Spleen (tissue), 11 donors: ENCODE data around the gene WNT11. TPM values are rescaled to one million over a fixed set of nuclear protein-coding genes. Genes with fewer than 3 reads are reported as not detected.

Source experiments
- DNase-seq: peaks from one replicate; pipeline ENCODE4 v3.0.0-alpha.2; 2020
- H3K27ac ChIP-seq, 8 donors: fragments of 200-600 bp; sonication (generic) in 7 of 8; 1 replicate in 4 of 8; 2 replicates in 4 of 8; pipeline versions ENCODE4 v1.5.0 to v1.8.0; 2016 to 2021; ENCODE audit warnings: inconsistent platforms in 4 of 8, mild to moderate bottlenecking in 4 of 8, moderate library complexity in 1 of 8
- H3K27me3 ChIP-seq, 7 donors: fragments of 200-600 bp; sonication (generic) in 6 of 7; replicated peaks in 1 of 7; 1 replicate in 4 of 7; 2 replicates in 3 of 7; pipeline versions ENCODE4 v1.5.0 to v1.8.0; 2016 to 2021; ENCODE audit warnings: inconsistent platforms in 3 of 7, mild to moderate bottlenecking in 1 of 7
- H3K36me3 ChIP-seq, 6 donors: fragments of 200-600 bp; sonication (generic) in 5 of 6; 1 replicate in 4 of 6; 2 replicates in 2 of 6; pipeline versions ENCODE4 v1.5.0 to v1.8.0; 2016 to 2021; ENCODE audit warnings: inconsistent platforms in 2 of 6
- H3K4me1 ChIP-seq, 6 donors: fragments of 200-600 bp; sonication (generic) in 5 of 6; 1 replicate in 3 of 6; 2 replicates in 3 of 6; pipeline versions ENCODE4 v1.5.0 to v1.8.0; 2016 to 2021; ENCODE audit warnings: inconsistent platforms in 3 of 6
- H3K4me3 ChIP-seq, 8 donors: fragments of 200-600 bp; sonication (generic) in 7 of 8; 1 replicate in 4 of 8; 2 replicates in 4 of 8; pipeline versions ENCODE4 v1.5.0 to v1.8.0; 2016 to 2021; ENCODE audit warnings: inconsistent platforms in 4 of 8, mild to moderate bottlenecking in 4 of 8, moderate library complexity in 2 of 8
- H3K9me3 ChIP-seq, 8 donors: fragments of 200-600 bp; sonication (generic) in 7 of 8; 1 replicate in 4 of 8; 2 replicates in 4 of 8; pipeline versions ENCODE4 v1.5.0 to v1.8.0; 2016 to 2021; ENCODE audit warnings: inconsistent platforms in 4 of 8
- CTCF ChIP-seq, 11 experiments: fragments of 200-600 bp in 7 of 11; fragments of 450-650 bp in 4 of 11; sonication (generic) in 4 of 11; IDR thresholded peaks in 8 of 11; conservative IDR thresholded peaks in 3 of 11; 1 replicate in 7 of 11; 2 replicates in 4 of 11; pipeline versions ENCODE4 v1.4.0 to v1.8.0; 2016 to 2021; ENCODE audit warnings: antibody characterized with exemption in 11 of 11, inconsistent platforms in 4 of 11, mild to moderate bottlenecking in 1 of 11
- POLR2A ChIP-seq, 3 donors: fragments of 450-650 bp; IDR thresholded peaks; one replicate each; pipeline ENCODE4 v1.5.1; 2017; ENCODE audit warnings: antibody characterized with exemption in 3 of 3, mild to moderate bottlenecking in 1 of 3
- POLR2AphosphoS5 ChIP-seq, 3 donors: sonication (generic); formaldehyde crosslinking; IDR thresholded peaks; one replicate each; pipeline ENCODE4 v1.5.1; 2017; ENCODE audit warnings: antibody characterized with exemption in 3 of 3
- WGBS, 5 donors: extraction: QIAGEN DNeasy Blood & Tissue Kit in 3 of 5; methylation state at CpG; one replicate each; pipeline versions ENCODE4 v1.1.5 to v1.1.7; 2013 to 2018; 5-methylcytosine and 5-hydroxymethylcytosine counted together
- intact Hi-C: fragments of 100-400 bp; cut with DNase I; formaldehyde crosslinking; loops from one replicate; pipeline ENCODE4 v1.15.0; 2023; ENCODE audit warnings: low total_unique reads
- polyA plus RNA-seq, 3 donors: library from polyadenylated mRNA; stranded (reverse); fragments of 200-250 nt; gene quantifications; one replicate each; pipeline ENCODE4 v1.2.1, GENCODE V29; 2013
- total RNA-seq, 7 donors: library from RNA; depleted of rRNA in 3 of 7; stranded (reverse); fragments of >200 nt in 3 of 7; fragmentation: NEBNext Ultra II Directional in 4 of 7; extraction: Animal tissue kit (Norgen Biotek cat#: 25700) in 4 of 7; gene quantifications; one replicate each; pipeline versions ENCODE4 v1.1.0 to v1.2.1, GENCODE V29; 2016 to 2021
- donor health status: healthy with polysubstance abuse.
- donor health status: DM: no; HTN: no; CAD: no; lungs with moderate emphysema.
- donor health status: DM: no; HTN: no; CAD: no.
- donor health status: Bipolar disorder and iron deficiency.
- donor health status: healthy.
- donor health status: DM: no; HTN: no; CAD: no.
- donor health status: DM: yes; HTN: yes; CAD: no.

The WNT11 gene
- total and polyA plus RNA-seq, 10 donors = 0.09 to 4.2 (median 1.6) TPM

DNA sequence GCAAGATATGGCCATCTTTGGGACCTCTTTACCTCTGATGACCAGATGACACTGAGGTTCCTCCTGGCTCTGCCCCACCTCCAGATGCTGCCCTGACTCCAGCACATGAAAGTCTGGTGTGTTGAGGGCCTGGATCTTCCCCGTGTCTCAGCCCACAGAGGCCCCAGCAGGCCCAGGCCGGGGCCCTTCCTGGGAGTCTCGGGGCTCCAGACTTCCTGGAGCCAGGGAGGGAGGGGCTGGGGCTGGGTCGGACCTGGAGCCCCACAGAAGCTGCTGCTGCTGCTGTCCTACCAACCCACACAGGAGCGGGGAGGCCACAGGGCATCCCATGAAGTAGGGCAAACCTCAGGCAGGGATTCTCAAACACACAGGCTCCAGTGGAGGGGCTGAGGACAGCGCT is 32.2 kb upstream of the WNT11 start:
- no peak for TF ChIP-seq POLR2AphosphoS5 (IDR thresholded peaks at IDR 0.05)
- no peak for TF ChIP-seq POLR2A (IDR thresholded peaks at IDR 0.05)
- no peak for TF ChIP-seq CTCF (IDR thresholded peaks at IDR 0.05 in 8 of 11, conservative IDR thresholded peaks at IDR 0.05 in 3 of 11)
- DNase-seq = no peak
- H3K4me3 ChIP-seq = no peak overlapping the region
- peaks cover 0 to 7% (median 0%) of the 10 kb centered on the region in 7 donors for H3K27me3 ChIP-seq
- H3K27ac ChIP-seq = no peak overlapping the region
- 51 to 92% (median 87%) methylated on average over 2 to 6 of the region's 6 CpGs for WGBS, 5 donors
- H3K36me3 ChIP-seq = no peaks in the 10 kb centered on the region
- intact Hi-C loops = no loop called here
- peaks cover 7 to 30% (median 24%) of the 10 kb centered on the region in 6 donors for H3K4me1 ChIP-seq
- no peaks in the 10 kb centered on the region for H3K9me3 ChIP-seq

DNA sequence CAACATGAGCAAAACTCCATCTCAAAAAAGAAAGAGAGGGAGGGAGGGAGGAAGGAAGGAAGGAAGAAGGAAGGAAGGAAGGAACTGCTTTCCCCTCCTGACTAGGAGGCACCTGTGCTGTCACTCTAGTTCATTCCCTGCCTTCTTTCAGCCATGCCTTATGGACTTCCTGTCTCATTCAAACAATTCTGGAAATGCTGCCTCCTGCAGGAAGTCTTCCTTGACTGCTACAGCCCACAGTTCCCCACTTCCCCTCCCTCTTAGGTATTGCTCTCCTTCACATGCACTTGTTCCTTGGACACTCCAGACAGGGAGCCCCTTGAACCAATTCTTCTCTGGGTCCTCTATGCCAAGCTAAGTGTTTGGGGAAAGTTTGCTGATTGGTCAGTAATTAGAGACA is 31.6 kb upstream of the WNT11 start:
- Histone ChIP-seq H3K4me1 (peaks cover 7 to 33% (median 24%) of the 10 kb centered on the region in 6 donors), H3K27me3 (peaks cover 0 to under 1% (median 0%) of the 10 kb centered on the region in 7 donors), H3K27ac (no peak overlapping the region), H3K36me3 (no peaks in the 10 kb centered on the region), H3K9me3 (no peaks in the 10 kb centered on the region), H3K4me3 (no peak overlapping the region)
- no peak for DNase-seq
- intact Hi-C loops = no loop called here
- TF ChIP-seq POLR2A (IDR thresholded peaks at IDR 0.05) = no peak

DNA sequence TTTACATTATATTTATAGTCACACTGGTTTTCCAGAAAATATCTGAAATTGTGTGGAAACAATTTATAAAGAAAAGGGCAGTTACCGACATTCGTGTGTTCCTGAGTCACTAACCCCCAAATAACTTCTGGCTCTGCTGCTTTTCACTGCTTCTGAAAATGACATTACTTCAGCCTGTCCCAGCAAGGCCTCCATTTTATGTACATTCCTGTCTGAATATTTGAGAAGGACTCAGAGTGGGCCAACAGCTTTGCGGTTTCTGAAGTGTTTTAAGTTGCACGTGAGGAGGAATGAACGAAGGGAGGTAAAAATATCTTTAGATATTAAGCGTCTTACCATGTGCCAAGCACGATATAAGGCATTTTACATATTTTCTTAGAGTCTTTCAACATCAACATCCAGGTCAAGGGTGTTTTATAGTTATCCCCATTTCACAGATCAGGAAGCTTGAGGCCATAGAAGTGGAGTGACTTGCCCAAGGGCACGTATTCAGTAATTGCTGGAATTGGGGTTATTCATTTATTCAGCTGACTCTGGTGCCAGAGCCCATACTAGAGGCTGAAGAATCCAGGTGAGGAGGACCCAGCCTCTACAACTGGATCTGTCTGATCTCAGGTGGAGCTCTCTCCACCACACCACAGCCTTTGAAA is 30.8 kb upstream of the WNT11 start:
- no peak overlapping the region for H3K27ac ChIP-seq
- H3K27me3 ChIP-seq = no peaks in the 10 kb centered on the region

DNA sequence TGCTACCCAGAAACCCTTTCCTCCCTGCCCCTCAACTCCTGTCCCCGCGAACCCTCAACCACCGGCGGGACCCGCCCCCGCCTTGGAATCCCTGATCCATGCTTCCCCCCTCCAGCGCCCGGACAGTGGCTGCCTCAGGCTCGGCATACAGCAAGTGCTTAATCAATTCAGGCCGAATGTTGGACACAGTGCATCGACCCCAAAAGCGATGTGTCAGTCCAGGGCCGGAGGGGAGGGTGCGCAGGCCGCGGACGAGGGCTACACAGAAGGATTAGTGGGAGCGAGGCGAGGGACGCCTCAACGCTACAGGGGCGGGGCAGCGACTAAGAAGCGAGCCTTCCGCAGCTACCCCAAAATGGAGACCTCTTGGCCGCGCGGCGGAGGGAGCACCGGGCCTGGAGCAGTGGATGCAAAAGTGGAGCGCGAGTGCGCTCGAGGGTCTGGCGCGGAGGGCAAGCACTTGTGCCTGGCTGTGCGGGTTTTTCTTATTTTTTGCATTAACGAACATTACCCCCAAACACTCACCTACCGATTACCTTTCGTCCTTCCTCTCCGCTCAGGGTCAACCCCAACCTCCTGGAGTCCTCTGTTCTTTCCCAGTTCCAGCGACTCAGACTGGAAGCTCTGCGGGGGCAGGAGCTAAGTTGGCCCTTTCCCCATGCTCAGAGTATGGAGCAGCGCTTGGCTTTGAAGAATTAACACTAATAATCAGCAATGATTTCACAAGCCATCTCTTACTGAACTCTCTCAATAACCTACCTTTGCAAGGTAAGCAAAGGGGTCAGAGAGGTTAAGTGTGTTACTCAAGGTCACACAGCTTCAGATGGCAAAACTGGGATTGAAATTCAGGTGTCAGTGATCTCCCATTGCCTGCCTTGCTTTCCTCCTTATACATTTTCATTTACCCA is 30.0 kb upstream of the WNT11 start:
- Histone ChIP-seq H3K27me3 (no peaks in the 10 kb centered on the region), H3K4me3 (peak overlapping the region; percentile 78 to 97 (median 84)), H3K4me1 (peaks cover 7 to 45% (median 32%) of the 10 kb centered on the region in 6 donors), H3K36me3 (no peaks in the 10 kb centered on the region), H3K27ac (peak overlapping the region; percentile 75 to 91 (median 86)), H3K9me3 (no peaks in the 10 kb centered on the region)
- DNase-seq = peak; percentile 89
- intact Hi-C loops = no loop called here
- WGBS, 5 donors = 4 to 6% (median 5%) methylated on average over 34 to 44 of the region's 44 CpGs
- TF ChIP-seq POLR2AphosphoS5 (IDR thresholded peaks at IDR 0.05) (peak in 2 of 3 donors; percentile 51), POLR2A (IDR thresholded peaks at IDR 0.05) (no peak)

More for the DNA sequence above, 30.8 kb upstream of the WNT11 start:
- Histone ChIP-seq H3K4me1 (peaks cover 7 to 38% (median 28%) of the 10 kb centered on the region in 6 donors), H3K4me3 (peak overlapping the region in 1 of 8 donors; percentile 82), H3K36me3 (no peaks in the 10 kb centered on the region), H3K9me3 (no peaks in the 10 kb centered on the region)
- no peak for DNase-seq
- intact Hi-C loops = no loop called here
- no peak for TF ChIP-seq CTCF (IDR thresholded peaks at IDR 0.05 in 8 of 11, conservative IDR thresholded peaks at IDR 0.05 in 3 of 11)
- TF ChIP-seq POLR2AphosphoS5 (IDR thresholded peaks at IDR 0.05) = no peak
- TF ChIP-seq POLR2A (IDR thresholded peaks at IDR 0.05) = no peak
- 89 to 92% (median 90%) methylated on average over 8 of the region's 8 CpGs for WGBS, 5 donors
